Esophagus squamous epithelium (tissue), 4 donors: ENCODE measurements around the gene USH1G.

Experiments used
- POLR2A ChIP-seq, 4 donors: fragments of 450-650 bp; IDR thresholded peaks; one replicate each; pipeline ENCODE4 v1.6.1; 2017; ENCODE audit warnings: antibody characterized with exemption in 4 of 4, mild to moderate bottlenecking in 4 of 4, moderate library complexity in 3 of 4
- TF ChIP-seq, protein P1 (sequence below), 6 experiments: fragments of 450-650 bp in 4 of 6; fragments of 200-600 bp in 2 of 6; sonication (generic) in 2 of 6; IDR thresholded peaks; one replicate each; pipeline ENCODE4 v1.5.1; 2016 to 2019; ENCODE audit warnings: antibody characterized with exemption in 6 of 6, mild to moderate bottlenecking in 4 of 6, moderate library complexity in 4 of 6

GRCh38 chr17:74943808-74944522 lies 20.9 kb upstream of the USH1G start:
- peak in 1 of 4 donors; percentile 31 for TF ChIP-seq POLR2A (IDR thresholded peaks at IDR 0.05)
- TF ChIP-seq, protein P1, sequence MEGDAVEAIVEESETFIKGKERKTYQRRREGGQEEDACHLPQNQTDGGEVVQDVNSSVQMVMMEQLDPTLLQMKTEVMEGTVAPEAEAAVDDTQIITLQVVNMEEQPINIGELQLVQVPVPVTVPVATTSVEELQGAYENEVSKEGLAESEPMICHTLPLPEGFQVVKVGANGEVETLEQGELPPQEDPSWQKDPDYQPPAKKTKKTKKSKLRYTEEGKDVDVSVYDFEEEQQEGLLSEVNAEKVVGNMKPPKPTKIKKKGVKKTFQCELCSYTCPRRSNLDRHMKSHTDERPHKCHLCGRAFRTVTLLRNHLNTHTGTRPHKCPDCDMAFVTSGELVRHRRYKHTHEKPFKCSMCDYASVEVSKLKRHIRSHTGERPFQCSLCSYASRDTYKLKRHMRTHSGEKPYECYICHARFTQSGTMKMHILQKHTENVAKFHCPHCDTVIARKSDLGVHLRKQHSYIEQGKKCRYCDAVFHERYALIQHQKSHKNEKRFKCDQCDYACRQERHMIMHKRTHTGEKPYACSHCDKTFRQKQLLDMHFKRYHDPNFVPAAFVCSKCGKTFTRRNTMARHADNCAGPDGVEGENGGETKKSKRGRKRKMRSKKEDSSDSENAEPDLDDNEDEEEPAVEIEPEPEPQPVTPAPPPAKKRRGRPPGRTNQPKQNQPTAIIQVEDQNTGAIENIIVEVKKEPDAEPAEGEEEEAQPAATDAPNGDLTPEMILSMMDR (IDR thresholded peaks at IDR 0.05) = no peak
